Lower leg skin (tissue), 3 donors: Measurements from ENCODE around the gene DHX58.

Experiments
- CTCF ChIP-seq, 3 donors: fragments of 450-650 bp; IDR thresholded peaks; one replicate each; pipeline ENCODE4 v1.5.1; 2016; ENCODE audit warnings: antibody characterized with exemption in 3 of 3, mild to moderate bottlenecking in 3 of 3, moderate library complexity in 2 of 3
- POLR2A ChIP-seq, 2 donors: fragments of 450-650 bp; IDR thresholded peaks; one replicate each; pipeline ENCODE4 v1.6.1; 2016 to 2017; ENCODE audit warnings: antibody characterized with exemption in 2 of 2, mild to moderate bottlenecking in 1 of 2, moderate library complexity in 1 of 2

DNA sequence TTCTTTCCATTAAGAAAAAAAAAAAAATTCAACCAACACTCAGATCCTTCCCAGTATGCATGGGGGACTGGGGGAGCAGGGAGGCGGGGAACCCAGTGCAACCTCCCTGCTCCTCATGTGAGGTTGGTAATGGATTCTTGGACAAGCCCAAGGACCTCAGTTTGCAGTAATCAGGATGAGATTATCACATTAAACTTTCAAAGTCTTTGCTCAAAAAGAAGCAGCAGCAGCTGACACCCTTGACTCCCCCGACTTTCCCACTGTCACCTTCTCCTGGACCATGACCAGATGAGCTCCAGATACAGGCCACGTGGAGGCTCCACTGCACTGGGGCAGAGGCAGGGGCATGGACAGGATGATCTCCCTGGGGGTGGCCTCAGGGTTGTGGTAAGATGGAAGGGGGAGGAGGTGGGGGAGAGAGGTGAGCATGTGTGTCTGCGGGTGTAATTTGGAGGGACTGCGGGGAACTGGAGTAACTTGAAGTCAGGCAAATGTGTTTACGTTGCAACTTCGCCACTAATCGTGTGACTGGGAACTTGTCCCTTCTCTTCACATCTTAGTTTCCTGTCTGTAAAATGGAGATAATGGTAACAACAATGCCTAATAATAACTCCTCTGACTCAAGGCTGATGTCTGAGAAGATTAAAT is 34.0 kb downstream of the DHX58 start:
- no peak for TF ChIP-seq POLR2A (IDR thresholded peaks at IDR 0.05)
- TF ChIP-seq CTCF (IDR thresholded peaks at IDR 0.05), result no peak
